ENCODE results near the gene AIFM1.
A peak's percentile ranks its signal among the peaks of the same experiment; 100 is the strongest.

AIFM1 gene

GRCh38 chrX:130176942-130177341, 11.3 kb upstream of the AIFM1 start:
- H3K4me3 ChIP-seq (ENCODE audit: low read depth, low read length): no peak overlapping the region
- TF ChIP-seq, protein P1, sequence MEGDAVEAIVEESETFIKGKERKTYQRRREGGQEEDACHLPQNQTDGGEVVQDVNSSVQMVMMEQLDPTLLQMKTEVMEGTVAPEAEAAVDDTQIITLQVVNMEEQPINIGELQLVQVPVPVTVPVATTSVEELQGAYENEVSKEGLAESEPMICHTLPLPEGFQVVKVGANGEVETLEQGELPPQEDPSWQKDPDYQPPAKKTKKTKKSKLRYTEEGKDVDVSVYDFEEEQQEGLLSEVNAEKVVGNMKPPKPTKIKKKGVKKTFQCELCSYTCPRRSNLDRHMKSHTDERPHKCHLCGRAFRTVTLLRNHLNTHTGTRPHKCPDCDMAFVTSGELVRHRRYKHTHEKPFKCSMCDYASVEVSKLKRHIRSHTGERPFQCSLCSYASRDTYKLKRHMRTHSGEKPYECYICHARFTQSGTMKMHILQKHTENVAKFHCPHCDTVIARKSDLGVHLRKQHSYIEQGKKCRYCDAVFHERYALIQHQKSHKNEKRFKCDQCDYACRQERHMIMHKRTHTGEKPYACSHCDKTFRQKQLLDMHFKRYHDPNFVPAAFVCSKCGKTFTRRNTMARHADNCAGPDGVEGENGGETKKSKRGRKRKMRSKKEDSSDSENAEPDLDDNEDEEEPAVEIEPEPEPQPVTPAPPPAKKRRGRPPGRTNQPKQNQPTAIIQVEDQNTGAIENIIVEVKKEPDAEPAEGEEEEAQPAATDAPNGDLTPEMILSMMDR (IDR thresholded peaks at IDR 0.05; ENCODE audit: low read depth, low read length, missing control alignments): no peak
- DNase-seq (ENCODE audit: low read depth): no peak

GRCh38 chrX:130176354-130176776, 10.7 kb upstream of the AIFM1 start:
- no peak for DNase-seq (ENCODE audit: low read depth)
- H3K4me3 ChIP-seq (ENCODE audit: low read depth, low read length): no peak overlapping the region

DNA sequence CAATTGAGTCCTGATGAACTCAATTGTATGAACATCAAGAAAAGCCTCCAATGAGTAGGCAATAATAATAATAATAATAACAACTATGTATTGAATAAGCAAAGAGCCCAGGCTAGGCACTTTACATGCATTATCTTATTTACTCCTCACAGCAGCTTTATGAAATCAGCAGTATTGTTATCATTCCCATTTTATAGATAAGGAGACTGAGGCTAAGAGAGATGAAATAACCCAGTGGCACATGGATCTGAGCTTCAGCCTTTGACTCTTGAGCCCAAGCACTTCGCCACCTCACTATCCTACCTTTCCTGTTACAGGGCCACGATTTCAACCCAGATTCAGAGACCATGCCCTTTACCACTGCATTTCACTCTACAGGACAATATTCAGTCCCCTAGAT, 9.3 kb upstream of the AIFM1 start:
- TF ChIP-seq, protein P1 (IDR thresholded peaks at IDR 0.05; ENCODE audit: low read depth, low read length, missing control alignments): no peak
- H3K4me3 ChIP-seq (ENCODE audit: low read depth, low read length): no peak overlapping the region
- no peak for DNase-seq (ENCODE audit: low read depth)

More at GRCh38 chrX:130176354-130176776, 10.7 kb upstream of the AIFM1 start:
- TF ChIP-seq, protein P1 (IDR thresholded peaks at IDR 0.05; ENCODE audit: low read depth, low read length, missing control alignments): no peak

GRCh38 chrX:130174045-130174704, 8.5 kb upstream of the AIFM1 start:
- DNase-seq (ENCODE audit: low read depth): no peak
- peak overlapping the region; percentile 80 for H3K4me3 ChIP-seq (ENCODE audit: low read depth, low read length)
- TF ChIP-seq, protein P1 (IDR thresholded peaks at IDR 0.05; ENCODE audit: low read depth, low read length, missing control alignments): no peak

DNA sequence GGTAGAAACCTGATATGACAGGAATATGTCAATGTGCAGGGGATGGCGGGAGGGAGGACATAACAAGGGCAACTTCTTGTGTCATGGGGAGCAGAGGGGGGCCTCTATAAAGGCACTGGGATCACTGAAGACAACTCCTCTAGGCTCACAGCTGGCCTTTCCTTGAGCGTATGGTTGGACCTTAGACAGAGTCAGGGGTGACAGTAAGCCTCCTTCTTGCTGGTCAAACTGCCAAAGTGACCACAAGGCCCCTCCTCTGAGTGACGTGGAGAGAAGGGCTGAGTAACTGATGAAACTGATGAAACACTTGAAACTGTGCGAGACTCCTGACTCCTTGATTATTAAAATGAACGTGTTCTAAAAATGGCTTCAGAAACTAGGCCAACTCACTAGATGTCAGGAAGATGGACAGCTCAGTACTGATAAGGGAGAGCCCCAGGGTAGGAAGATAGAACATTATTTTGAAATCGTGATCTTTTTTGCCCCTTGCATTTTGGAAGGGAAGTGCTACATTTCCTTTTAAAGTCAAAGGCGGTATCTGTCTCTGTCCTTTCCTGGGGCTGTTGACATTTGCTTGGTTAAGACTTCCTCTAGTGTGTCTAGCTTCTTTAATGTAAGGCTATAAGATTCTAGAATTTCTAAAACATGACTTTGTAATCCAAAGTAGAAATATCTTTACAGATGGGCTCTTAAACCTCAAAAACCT, 7.7 kb upstream of the AIFM1 start:
- no peak for DNase-seq (ENCODE audit: low read depth)
- TF ChIP-seq, protein P1 (IDR thresholded peaks at IDR 0.05; ENCODE audit: low read depth, low read length, missing control alignments): no peak
- H3K4me3 ChIP-seq (ENCODE audit: low read depth, low read length): peak overlapping the region; percentile 80

DNA sequence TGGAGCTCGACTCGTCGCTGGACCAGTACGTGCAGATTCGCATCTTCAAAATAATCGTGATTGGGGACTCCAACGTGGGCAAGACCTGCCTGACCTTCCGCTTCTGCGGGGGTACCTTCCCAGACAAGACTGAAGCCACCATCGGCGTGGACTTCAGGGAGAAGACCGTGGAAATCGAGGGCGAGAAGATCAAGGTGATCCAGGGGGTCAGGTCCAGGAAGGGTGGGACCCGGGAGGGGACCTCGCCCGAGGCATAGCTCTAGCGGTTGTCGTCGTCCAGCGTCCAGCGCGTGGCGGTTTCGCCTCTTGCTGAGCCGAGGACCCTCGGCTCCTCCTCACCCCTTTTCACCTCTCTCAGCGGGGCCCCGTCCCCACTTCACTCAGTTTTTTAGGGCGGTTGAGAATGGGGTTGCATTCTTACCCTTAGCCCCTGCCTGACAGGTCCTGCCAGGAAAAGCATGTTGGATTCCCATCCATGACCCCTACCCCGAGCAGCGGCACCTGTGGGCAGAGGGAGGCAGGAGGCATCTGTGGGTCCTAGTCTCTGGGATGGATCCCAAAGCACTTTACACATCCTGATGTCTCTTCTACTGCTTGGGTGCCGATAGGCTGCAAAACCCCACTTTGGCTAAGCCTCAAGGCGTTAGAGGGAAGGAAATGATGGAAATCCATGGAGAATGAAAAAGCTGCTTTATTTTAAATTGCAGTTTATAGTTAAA, 6.6 kb upstream of the AIFM1 start:
- DNase-seq (ENCODE audit: low read depth): no peak
- peak overlapping the region; percentile 80 for H3K4me3 ChIP-seq (ENCODE audit: low read depth, low read length)
- TF ChIP-seq, protein P1 (IDR thresholded peaks at IDR 0.05; ENCODE audit: low read depth, low read length, missing control alignments): no peak
